Measurements from ENCODE around the gene IL2RA.

GRCh38 chr10:6045314-6045848, 16.8 kb downstream of the IL2RA start:
- TF ChIP-seq CTCF (conservative IDR thresholded peaks at IDR 0.05; ENCODE audit: low read length) (no peak), EZH2phosphoT487 (IDR thresholded peaks at IDR 0.05; ENCODE audit: borderline replicate concordance) (no peak)
